HepG2 (cell line): Measurements from ENCODE around the gene C1orf198.

Experiments
- RFX5 ChIP-seq: IDR thresholded peaks from 2 replicates; pipeline ENCODE4 v1.6.1; 2011; ENCODE audit warnings: low read depth, low read length, improper control_type of control experiment
- SNAI1 ChIP-seq: sonication (generic); formaldehyde crosslinking; IDR thresholded peaks from 2 replicates; pipeline ENCODE4 v1.5.0; 2020; ENCODE audit warnings: mild to moderate bottlenecking, missing genetic modification reagents, borderline replicate concordance

DNA sequence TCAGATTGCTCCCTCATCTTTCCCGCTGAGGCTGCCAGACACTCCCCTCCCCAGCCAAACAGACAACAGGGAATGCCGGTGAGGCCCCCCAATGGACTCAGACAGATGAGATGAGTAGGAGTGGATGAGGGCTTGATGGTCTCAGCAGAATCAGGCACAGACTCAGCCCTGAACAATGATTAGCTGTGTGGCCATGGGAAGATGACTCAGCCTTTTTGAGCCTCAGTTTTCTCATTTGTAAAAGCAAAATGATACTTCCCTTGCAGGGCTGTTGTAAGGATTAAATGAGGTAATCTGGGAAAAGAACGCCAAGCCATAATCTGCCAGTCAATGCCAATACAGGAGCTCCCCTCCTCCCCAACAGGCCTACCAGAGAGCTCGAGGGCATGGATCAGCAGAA lies 12.4 kb downstream of the C1orf198 start:
- TF ChIP-seq SNAI1 (CRISPR knock-in tag) (no peak), RFX5 (no peak)
